ENCODE data around the gene GLIS1. TPM values are rescaled to one million over a fixed set of nuclear protein-coding genes. Genes with fewer than 3 reads are reported as not detected.

Gene GLIS1
- total and polyA plus RNA-seq, 2 of the 8 experiments (the other 6 are each of a cell fraction or from before 2014, with no cell fraction given) = 0.15 to 0.22 TPM

- TF ChIP-seq CHD7 (IDR thresholded peaks at IDR 0.05; ENCODE audit: insufficient replicate concordance, low read length) = no peak
Observed at GRCh38 chr1:53545663-53546408, 193.1 kb downstream of the GLIS1 start (continued).

Measured in H1 (cell line).